ENCODE results near the gene GRHL1.
"Not testable (repeated sequence)": the region's sequence is repeated elsewhere in the genome, so short reads cannot be mapped to it uniquely, and the experiment has no call there.

The GRHL1 gene

GRCh38 chr2:10027660-10028330 is 76.3 kb downstream of the GRHL1 start:
- H3K4me3 ChIP-seq (ENCODE audit: low read depth, low read length), result no peak overlapping the region
- no peak for TF ChIP-seq CTCF (conservative IDR thresholded peaks at IDR 0.05; ENCODE audit: low read depth, low read length)
- no peak for DNase-seq (ENCODE audit: low read depth)

GRCh38 chr2:10028407-10028987 is 77.0 kb downstream of the GRHL1 start:
- no peak for DNase-seq (ENCODE audit: low read depth)
- H3K4me3 ChIP-seq (ENCODE audit: low read depth, low read length), result no peak overlapping the region
- peak; percentile 32 for TF ChIP-seq CTCF (conservative IDR thresholded peaks at IDR 0.05; ENCODE audit: low read depth, low read length)

GRCh38 chr2:10028988-10029874 is 77.7 kb downstream of the GRHL1 start:
- no peak overlapping the region for H3K4me3 ChIP-seq (ENCODE audit: low read depth, low read length)
- DNase-seq (ENCODE audit: low read depth), result peak; percentile 75
- no peak for TF ChIP-seq CTCF (conservative IDR thresholded peaks at IDR 0.05; ENCODE audit: low read depth, low read length)

- no peak for DNase-seq (ENCODE audit: low read depth)
- TF ChIP-seq CTCF (conservative IDR thresholded peaks at IDR 0.05; ENCODE audit: low read depth, low read length), result no peak
- H3K4me3 ChIP-seq (ENCODE audit: low read depth, low read length), result no peak overlapping the region
These were observed 78.4 kb downstream of the GRHL1 start for GRCh38 chr2:10029875-10030223.

GRCh38 chr2:10030311-10030736 is 78.8 kb downstream of the GRHL1 start:
- no peak for TF ChIP-seq CTCF (conservative IDR thresholded peaks at IDR 0.05; ENCODE audit: low read depth, low read length)
- no peak for DNase-seq (ENCODE audit: low read depth)
- no peak overlapping the region for H3K4me3 ChIP-seq (ENCODE audit: low read depth, low read length)

GRCh38 chr2:10030798-10031197 is 79.3 kb downstream of the GRHL1 start:
- DNase-seq (ENCODE audit: low read depth); H3K4me3 ChIP-seq (ENCODE audit: low read depth, low read length): not testable (repeated sequence)

- DNase-seq (ENCODE audit: low read depth), result no peak
- H3K4me3 ChIP-seq (ENCODE audit: low read depth, low read length), result no peak overlapping the region
- TF ChIP-seq CTCF (conservative IDR thresholded peaks at IDR 0.05; ENCODE audit: low read depth, low read length), result no peak
These were observed 80.6 kb downstream of the GRHL1 start for GRCh38 chr2:10031886-10032745.

Data from choroid plexus epithelial cell (primary cell).